Measurements from ENCODE around the gene MAST4. TPM values are rescaled to one million over a fixed set of nuclear protein-coding genes. Genes with fewer than 3 reads are reported as not detected.

The MAST4 gene
- total and polyA plus RNA-seq, 2 of the 4 experiments (the other 2 are of a cell fraction), result 4.8 to 6.8 TPM

DNA sequence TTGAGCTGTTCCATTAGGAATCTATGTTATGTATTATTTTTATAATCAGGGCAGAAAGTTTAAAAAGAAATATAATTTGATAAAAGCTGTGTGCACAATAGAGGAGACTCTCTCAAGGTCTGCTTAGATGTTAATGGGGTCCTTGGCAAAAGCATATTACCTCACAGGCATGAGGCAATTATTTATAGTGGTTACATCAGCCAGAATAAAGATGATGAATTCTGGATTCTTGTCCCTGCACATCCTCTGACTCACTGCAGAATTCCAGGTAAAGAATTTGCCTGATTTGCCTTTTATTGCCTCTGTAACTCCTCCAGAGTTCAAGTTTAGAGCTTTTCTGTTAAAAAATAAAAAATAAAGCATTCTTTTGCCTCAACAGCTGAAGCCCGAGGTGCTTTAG is 253.6 kb downstream of the MAST4 start:
- H4K20me1 ChIP-seq (ENCODE audit: insufficient read depth, low read length), result no peaks in the 10 kb centered on the region
- no peak overlapping the region for H3K9ac ChIP-seq (ENCODE audit: low read depth, low read length)
- BruUV-seq (replicated peaks), result no TSS peak
- CTCF ChIA-PET, result interaction anchor here (0.6 to 1.5 kb wide), 2 partner anchors 11 to 14 kb away, joined by 3 read pairs; no protein-coding TSS in a partner anchor
- no peak overlapping the region for H3K4ac ChIP-seq (ENCODE audit: low read depth, low read length)
- H3K14ac ChIP-seq (replicated peaks; ENCODE audit: low read depth, low read length), result no peak overlapping the region
- dilution Hi-C loops (cut with HindIII; ENCODE audit: low sequenced_read_pairs, unreplicated experiment), result no loop called here
- no peak overlapping the region for H2AK9ac ChIP-seq (replicated peaks; ENCODE audit: low read depth, low read length, poor library complexity)
- H3K27ac ChIP-seq (ENCODE audit: insufficient read depth, low read length), result no peak overlapping the region
- no peak overlapping the region for H4K5ac ChIP-seq (ENCODE audit: low read depth, low read length)
- no peak overlapping the region for H3K56ac ChIP-seq (ENCODE audit: extremely low read depth, insufficient read depth, low read length)
- H2BK5ac ChIP-seq (ENCODE audit: low read depth, low read length, poor library complexity, severe bottlenecking), result no peak overlapping the region
- no peaks in the 10 kb centered on the region for H3K9me1 ChIP-seq (ENCODE audit: insufficient read depth, low read length)
- TF ChIP-seq MXI1 (IDR thresholded peaks at IDR 0.05; ENCODE audit: borderline replicate concordance, low read depth, low read length) (no peak), CEBPB (IDR thresholded peaks at IDR 0.05; ENCODE audit: low read depth, low read length) (peak; percentile 86)
- peaks cover 5% of the 10 kb centered on the region; the same call in 1 of the 2 replicates for H3K4me1 ChIP-seq (ENCODE audit: control insufficient read depth, insufficient read depth, low read length)
- DNase-seq, result peak; percentile 55
- no peak overlapping the region for H2AK5ac ChIP-seq (ENCODE audit: low read depth, low read length)
- no peak overlapping the region for H3K18ac ChIP-seq (ENCODE audit: low read depth, low read length)
- H4K8ac ChIP-seq (ENCODE audit: low read depth in 2 of 2, low read length in 2 of 2), result peak overlapping the region in 1 of 2 experiments; percentile 47; a peak in 2 of 4 replicates
- H3K27me3 ChIP-seq (ENCODE audit: control insufficient read depth, insufficient read depth, low read length), result no peaks in the 10 kb centered on the region
- H2BK15ac ChIP-seq (ENCODE audit: low read depth, low read length), result no peak overlapping the region
- H3K23ac ChIP-seq (ENCODE audit: low read depth, low read length), result no peak overlapping the region
- no peaks in the 10 kb centered on the region for H3K9me3 ChIP-seq (ENCODE audit: control insufficient read depth, insufficient read depth, low read length)
- 0 out of 2 replicates have a peak overlapping the region, but pooled peaks have one; percentile 9 for H2BK120ac ChIP-seq (ENCODE audit: low read depth, low read length)
- intact Hi-C loops (cut with micrococcal nuclease), result no loop called here
- POLR2A ChIA-PET (ENCODE audit: unreplicated experiment), result no interaction called here
- H3K36me3 ChIP-seq (ENCODE audit: control insufficient read depth, insufficient read depth, low read length), result no peaks in the 10 kb centered on the region
- no peak overlapping the region for H4K91ac ChIP-seq (ENCODE audit: insufficient read depth, low read depth, low read length)
- no CpG with 5 or more reads among the region's 1 CpG for WGBS, 2 experiments (ENCODE audit: extremely low coverage in 2 of 2, insufficient read length in 1 of 2)
- H3K4me2 ChIP-seq (ENCODE audit: low read depth, low read length), result no peak overlapping the region
- H2AFZ ChIP-seq (replicated peaks; ENCODE audit: low read length, poor library complexity), result no peak overlapping the region
- no peak for ATAC-seq (ENCODE audit: low read depth)
- no peaks in the 10 kb centered on the region for H3K79me1 ChIP-seq (ENCODE audit: low read depth in 1 of 2, low read length in 2 of 2)
- H3K4me3 ChIP-seq (ENCODE audit: insufficient read depth, low read depth, low read length), result no peak overlapping the region
- no peak overlapping the region for H2BK20ac ChIP-seq (ENCODE audit: low read depth, low read length)
- in situ Hi-C loops (cut with MboI; ENCODE audit: low sequenced_read_pairs), result no loop called here

Measured in IMR-90 (cell line).